Endometrial microvascular endothelial cells (primary cell): Measurements from ENCODE around the gene ST14. TPM values are rescaled to one million over a fixed set of nuclear protein-coding genes. Genes with fewer than 3 reads are reported as not detected.

Source experiments
- in situ Hi-C: cut with HindIII; loops from 2 replicates; pipeline ENCODE4 v1.10.0; 2017; ENCODE audit warnings: low sequenced_read_pairs, low pct_unique_long_range_greater_than_20kb; ENCODE audit errors: inconsistent ontology term
- total RNA-seq: library from RNA; depleted of rRNA; stranded (reverse); fragments of >200 nt; gene quantifications from one replicate; pipeline ENCODE4 v1.2.3, GENCODE V29; 2015; ENCODE audit errors: inconsistent ontology term

Gene ST14
- total RNA-seq: not detected

DNA sequence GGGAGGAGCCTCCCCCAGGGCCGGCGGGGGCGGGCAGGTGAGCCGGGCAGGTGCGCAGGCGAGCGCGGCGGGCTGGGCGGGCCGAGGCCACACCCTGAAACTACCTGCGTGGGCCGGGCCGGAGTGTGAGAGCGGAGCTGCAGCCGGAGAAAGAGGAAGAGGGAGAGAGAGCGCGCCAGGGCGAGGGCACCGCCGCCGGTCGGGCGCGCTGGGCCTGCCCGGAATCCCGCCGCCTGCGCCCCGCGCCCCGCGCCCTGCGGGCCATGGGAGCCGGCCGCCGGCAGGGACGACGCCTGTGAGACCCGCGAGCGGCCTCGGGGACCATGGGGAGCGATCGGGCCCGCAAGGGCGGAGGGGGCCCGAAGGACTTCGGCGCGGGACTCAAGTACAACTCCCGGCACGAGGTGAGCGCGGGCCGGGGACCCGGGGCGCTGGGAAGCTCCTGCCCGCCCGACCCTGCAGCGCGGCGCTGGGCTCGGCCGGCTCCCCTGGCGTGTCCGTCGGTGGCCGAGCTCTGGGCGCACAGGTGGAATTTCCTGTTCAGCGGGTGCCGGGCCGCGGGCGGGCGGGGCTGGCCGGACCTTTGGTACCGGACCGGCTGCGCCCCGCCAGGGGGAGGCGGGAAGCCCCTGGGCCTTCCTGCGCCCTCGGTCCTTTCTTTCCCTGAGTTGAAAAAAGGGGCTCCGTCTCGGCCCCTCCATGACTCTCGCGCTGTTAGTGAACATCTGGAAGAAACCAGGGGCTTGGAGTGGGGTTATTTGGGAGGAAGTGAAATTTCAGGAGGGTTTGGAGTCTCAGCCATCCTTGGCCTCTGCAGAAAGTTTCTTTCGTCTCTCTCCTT is at the start of gene ST14:
Gene ST14 (plus strand): TSS at position 126 of the 841 bp plus-strand sequence. CDS start 198 bp downstream, at position 324.
- in situ Hi-C loops: no loop called here

DNA sequence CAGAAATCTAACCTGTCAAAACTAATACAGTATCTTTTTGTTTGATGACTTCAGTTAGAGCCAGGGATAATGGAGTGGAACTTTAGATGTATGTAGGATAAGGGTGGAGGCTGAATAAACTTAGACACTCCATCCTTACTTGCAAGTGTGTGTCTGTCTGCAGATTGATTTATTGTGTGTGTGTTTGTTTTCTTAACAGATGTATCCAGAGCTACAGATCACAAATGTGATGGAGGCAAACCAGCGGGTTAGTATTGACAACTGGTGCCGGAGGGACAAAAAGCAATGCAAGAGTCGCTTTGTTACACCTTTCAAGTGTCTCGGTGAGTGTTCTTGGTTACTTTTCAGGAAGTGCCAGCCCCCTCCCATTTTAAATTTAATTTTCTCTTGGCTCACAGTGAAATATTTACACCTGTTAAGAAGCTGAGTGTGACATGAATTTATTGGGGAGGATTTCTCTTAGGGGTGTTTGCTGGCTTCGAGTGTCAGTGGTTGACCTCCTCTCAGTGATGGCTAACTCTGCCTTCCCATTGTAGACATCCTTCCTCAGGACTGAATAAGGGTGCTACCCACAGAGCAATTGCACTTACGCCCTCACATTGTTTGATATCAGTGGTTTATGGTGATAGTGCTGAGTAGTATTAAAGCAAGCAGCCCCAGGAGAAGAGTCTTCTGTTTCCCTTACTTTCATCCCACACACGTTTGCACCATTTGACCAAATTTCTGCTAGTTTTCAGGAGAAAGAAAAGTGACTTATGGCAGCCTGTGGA is 49.1 kb upstream of the ST14 start:
- in situ Hi-C loops: no loop called here

DNA sequence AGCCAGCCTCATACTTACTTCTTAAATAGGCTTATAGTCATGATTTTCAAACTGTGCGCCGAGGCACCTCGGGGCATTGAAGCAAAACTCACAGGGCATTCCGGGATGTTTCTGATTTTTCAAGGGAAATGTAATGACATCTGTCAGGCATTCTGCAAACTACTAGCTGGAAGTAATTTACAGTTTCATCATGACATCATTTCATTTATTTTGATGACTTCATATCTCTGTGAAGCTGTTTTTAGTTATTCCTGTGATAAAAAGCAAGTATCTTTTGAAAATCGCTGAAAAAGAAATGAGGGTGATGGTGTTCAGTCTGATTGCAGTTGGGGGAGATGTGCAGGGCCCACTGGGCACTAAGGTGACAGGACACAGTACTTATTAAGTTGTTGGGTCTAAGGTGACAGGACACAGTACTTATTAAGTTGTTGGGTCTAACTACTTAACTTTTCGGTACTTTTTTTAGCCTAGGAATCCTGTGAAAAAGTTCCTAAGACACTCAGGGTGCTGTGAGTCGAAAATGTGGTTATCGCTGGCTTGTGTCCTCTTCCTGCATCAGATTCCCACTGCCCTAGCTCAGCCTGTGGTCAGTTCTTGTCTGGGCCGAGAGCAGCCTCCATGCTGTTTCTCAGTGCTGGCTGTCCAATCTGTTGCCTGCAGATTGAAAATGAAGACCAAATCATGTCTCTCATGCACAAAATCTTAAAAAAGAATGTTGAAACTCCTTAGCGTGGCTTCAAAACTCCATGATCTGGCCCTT is 47.3 kb upstream of the ST14 start:
- in situ Hi-C loops: no loop called here

DNA sequence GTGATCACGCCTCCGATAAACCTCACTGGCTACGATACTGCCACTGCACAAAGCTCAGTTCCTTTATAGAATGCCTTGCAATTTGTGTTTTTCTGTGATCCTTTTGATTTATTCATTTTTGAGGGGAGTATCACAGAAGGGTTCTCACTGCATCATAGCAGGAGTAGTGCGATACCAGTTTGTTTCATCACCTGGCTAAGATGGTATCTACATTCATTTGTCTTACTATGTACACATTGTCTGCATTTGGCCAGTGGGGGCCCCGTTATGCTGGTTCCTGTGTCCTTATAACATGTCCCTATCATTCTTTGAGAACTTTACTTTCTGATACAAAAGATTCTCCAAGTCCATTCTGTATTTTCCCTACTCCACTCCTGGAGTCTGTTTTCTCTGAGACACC is 45.3 kb upstream of the ST14 start:
- in situ Hi-C loops: no loop called here

DNA sequence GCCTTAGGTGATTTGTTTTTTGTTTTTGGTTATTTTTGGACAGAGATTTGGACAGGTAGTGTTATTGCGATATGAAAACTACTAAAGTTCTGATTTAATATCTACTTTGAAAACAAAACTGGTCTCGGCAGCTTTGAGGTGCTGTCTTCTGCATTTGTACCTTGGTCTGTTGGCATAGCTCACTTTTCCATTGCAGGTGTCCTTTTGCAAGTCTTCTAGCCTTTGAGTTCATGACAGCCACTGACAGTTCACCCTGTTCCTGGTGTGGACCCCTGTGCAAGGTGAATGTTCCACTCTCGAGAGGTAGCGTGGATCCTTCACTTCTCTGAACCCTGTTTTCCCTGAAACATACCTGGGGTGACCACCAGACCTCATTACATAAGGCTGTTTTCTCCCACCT is 44.9 kb upstream of the ST14 start:
- in situ Hi-C loops: no loop called here

DNA sequence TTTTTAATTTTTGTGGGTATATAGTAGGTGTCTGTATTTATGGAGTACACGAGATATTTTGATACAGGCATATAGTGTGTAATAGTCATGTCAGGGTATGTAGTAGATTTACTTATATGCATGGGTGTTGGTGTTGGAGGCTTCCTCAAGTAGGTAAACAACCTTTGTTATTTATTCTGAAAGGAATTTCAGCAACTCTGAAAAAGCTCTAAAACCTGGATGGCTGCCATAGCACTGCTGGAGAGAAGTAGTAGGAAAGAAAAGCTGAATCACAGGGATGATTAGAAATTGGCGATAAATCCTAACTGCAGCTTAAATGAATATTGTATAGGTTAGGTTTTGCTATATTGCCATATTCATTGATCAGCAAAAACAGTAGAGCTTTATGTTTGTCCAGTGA is 44.4 kb upstream of the ST14 start:
- in situ Hi-C loops: no loop called here

DNA sequence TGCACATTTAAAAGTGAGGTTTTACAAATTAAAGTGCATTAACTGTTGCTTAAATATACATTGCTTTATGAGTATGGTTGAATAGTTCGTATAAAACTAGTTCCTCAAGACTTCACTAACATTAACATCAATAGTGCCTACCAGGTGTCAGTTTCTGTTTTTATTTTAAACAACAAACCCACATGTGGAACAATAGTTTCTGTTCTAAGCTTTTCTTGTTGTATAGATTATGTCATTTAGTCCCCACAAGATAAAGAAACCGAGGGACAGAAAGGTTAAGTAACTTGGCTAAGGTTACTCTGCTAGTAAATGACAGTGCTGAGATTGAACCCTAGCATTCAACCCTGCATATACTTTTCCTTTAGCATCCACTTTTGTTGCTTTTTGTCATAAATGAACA is 41.4 kb upstream of the ST14 start:
- in situ Hi-C loops: no loop called here

DNA sequence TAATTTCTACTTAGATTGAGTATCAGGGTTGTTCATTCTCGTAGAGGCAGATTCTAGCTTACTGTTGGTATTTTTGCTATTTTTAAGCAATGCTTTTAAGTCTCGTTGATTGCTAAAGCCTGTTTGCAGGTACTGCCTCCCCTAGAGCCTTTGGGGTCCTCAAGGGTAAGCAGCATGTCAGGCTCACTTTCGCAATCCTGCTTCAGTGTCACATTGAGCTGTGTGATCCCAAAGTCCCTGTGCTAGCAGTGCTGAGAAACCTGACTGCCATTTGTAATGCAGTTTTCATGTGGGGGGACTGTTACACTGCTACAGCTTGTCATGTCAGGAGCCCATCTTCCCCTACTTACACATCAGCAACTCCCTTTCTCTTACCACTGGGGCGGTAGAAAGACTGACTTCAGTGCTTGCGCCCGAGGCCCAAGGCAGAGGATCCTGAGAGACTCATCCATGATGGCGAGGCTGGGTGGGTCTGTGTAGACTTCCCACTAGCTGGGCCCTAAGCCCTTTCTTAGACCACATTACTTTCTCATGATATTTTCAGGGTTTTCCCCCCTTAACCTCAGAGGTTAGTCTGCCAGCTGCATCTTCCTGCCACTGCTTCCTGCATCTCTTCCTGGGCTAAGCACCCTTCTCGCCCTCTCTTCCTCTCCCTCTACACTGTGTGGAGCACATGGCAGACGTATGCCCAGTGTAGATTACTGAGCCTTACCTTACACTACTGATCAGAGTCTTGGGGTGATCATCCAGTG is 40.8 kb upstream of the ST14 start:
- in situ Hi-C loops: no loop called here

DNA sequence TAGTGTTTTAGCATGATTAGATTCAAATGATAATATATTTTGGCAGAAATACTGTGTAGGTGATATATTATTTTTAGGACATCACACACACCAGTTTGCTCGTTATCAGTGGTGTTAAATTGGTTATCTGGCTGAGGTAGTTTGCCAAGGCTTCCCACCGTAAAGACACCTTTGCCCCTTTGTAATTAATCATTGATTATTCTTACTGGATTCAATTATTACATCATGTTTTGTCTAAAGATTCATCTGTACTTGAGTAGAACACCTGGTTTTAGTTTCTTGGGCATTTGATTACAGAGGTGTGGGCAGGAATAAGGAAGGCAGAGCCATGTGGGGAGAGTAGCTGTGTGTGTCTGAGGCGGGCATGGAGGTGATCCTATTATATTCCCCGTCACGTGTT is 39.5 kb upstream of the ST14 start:
- in situ Hi-C loops: no loop called here

DNA sequence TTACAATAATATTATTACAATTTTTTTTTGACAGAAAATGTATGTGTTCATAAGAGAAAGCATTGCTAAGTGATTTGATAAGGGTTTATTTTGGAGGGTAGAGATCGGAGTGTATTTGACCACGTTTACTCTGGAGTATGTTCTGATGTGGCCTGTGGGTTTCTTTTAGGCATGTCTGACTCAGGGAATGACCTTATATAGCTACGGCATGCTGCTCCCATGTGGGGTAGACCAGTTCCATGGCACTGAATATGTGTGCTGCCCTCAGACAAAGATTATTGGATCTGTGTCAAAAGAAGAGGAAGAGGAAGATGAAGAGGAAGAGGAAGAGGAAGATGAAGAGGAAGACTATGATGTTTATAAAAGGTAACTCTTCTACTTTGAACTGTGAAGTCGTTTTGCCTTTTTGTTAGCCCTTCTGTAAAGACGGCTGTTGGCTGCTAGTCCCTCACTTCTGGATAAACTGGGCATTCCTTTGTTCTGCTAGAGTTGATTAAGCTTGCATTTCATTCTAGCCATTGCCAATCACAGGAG is 38.1 kb upstream of the ST14 start:
- in situ Hi-C loops: no loop called here

DNA sequence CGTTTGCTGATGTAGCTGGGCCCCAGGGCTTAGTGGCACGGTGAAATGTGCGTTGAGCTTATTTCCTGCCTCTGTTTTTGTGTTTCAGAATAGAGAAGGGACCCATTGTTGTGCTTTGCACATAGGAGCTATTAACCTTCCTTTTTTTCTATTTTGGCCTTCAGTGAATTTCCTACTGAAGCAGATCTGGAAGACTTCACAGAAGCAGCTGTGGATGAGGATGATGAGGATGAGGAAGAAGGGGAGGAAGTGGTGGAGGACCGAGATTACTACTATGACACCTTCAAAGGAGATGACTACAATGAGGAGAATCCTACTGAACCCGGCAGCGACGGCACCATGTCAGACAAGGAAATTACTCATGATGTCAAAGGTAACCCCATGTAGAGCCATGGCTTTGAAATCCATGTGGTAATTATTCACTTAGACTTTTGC is 37.4 kb upstream of the ST14 start:
- in situ Hi-C loops: no loop called here

DNA sequence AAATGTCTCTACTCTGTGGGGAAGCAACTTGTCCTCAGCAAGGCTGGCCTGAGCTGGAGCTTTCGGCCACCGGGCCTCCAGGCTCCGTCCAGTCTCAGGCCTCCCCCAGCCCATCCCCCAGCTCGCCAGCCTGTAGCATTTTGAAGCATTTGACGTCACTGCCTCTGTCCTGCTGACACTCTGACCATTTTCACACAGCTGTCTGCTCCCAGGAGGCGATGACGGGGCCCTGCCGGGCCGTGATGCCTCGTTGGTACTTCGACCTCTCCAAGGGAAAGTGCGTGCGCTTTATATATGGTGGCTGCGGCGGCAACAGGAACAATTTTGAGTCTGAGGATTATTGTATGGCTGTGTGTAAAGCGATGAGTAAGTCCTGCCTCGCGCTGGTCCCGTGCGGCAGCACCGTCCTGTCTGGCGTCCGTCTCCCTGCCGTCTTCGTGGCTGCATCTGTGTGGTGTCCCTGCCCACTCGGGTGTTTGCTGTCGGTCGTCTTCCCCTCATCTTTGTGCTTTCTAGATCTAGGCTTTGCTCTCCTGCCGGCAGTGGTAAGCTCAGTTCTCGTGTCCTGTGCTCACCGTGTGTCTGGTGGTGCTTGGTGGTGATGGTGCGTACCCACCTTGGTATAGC is 36.1 kb upstream of the ST14 start:
- in situ Hi-C loops: no loop called here

DNA sequence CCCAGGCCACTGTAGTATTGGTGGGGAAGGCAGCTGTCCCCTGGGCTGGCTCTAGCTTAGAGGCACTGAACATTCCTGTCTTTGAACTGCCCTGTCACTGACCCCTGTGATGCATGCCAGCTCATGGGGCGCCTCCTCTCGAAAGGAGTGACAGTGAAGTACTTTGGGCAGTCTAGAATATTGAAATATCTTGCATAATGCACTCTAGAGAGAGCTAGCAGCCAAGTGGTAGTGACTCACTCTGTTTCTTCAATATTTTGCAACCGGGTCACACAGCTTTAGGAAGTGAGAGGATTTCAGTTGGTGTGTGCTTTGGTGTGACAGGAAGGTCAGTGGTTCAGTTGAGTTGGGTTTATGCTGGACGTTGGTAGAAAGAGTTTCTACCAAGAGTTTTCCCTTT is 35.5 kb upstream of the ST14 start:
- in situ Hi-C loops: no loop called here

DNA sequence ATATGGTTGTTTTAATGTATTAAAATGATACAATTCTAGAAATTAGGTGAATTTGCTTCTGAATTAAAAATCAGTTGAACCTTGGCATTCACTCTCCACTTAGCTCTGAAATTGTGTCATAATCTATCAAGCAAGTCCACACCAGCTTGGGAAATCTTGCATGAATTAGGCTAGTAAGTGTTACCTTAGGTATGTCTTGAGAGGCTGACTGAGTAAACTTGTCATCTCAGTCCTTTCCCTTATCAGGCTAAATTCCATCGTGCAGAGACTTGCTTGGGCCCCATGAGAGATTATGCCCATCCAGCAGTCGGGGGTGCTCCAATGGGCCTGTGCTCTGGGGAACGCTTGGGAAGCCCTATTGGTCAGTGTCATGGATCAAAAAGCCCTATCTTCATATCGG is 33.9 kb upstream of the ST14 start:
- in situ Hi-C loops: no loop called here

DNA sequence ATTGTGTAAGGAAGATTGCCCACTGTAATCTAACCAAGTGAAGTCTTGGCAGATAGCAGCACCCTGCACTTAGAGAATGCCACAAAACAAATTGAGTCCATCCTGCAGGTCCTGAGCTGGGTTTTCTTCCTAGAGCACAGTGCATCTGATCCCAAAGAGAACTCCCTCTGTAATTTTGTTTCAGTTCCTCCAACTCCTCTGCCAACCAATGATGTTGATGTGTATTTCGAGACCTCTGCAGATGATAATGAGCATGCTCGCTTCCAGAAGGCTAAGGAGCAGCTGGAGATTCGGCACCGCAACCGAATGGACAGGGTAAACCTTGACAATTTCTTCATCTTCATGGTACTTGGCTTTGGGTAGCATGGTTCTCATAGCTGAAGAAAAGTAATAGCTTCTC is 33.1 kb upstream of the ST14 start:
- in situ Hi-C loops: no loop called here

DNA sequence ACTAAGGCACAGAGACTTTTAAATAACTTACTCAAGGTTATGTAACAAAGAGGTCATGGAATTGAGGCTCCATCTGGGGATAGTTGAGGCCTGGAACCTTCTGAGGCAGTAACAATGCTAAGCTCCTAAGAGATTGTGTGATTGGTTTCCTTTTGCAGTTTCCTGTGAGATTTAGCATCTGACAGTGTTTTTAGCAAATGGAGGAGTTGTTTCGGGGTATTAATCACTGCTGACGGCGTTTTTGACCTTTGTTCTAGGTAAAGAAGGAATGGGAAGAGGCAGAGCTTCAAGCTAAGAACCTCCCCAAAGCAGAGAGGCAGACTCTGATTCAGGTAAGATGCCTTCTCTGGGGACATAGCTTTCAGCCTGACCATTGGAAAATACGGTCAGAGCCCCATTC is 32.1 kb upstream of the ST14 start:
- in situ Hi-C loops: no loop called here

DNA sequence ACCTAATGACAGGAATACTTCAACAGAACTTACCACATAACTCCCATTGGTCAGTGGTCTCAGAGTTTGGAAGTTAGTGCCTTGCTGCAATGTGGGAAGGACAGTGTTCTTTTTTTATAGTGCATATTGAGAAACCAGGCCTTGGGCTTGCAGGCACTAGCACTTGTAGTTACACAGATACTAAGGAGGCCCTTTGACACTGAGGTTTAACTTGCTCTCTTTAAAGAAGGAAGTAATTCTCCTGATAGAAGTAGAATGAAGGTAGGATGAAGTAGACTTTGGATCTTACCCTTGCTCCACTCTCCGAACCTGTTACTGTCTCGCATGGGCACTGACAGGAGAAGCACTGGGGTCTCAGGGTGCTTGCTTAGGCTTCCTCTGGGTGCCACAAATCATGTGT is 31.0 kb upstream of the ST14 start:
- in situ Hi-C loops: no loop called here

DNA sequence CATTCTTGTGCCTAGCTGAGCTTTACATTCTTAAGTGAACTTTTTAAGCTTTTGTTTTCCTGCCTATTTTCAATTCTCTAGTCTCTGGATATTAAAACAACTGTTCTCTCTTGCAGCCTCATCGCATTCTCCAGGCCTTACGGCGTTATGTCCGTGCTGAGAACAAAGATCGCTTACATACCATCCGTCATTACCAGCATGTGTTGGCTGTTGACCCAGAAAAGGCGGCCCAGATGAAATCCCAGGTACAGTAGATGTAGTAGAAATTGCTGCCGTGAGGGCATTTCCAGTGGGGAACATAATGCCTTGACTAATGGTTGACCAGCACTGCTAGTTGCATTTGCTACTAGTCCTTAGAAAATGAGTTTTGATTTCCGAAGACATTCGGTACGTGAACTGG is 29.7 kb upstream of the ST14 start:
- in situ Hi-C loops: no loop called here
